GM18498 (cell line): Measurements from ENCODE around the gene TRIM44.
A peak's percentile ranks its signal among the peaks of the same experiment; 100 is the strongest.

Source experiments
- ATAC-seq: cut with Tn5 transposase; IDR thresholded peaks from one replicate; pipeline ENCODE4 v1.9.1; 2021; ENCODE audit warnings: mild to moderate bottlenecking, moderate library complexity; ENCODE audit not compliant: unreplicated experiment

The TRIM44 gene, protein sequence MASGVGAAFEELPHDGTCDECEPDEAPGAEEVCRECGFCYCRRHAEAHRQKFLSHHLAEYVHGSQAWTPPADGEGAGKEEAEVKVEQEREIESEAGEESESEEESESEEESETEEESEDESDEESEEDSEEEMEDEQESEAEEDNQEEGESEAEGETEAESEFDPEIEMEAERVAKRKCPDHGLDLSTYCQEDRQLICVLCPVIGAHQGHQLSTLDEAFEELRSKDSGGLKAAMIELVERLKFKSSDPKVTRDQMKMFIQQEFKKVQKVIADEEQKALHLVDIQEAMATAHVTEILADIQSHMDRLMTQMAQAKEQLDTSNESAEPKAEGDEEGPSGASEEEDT

DNA sequence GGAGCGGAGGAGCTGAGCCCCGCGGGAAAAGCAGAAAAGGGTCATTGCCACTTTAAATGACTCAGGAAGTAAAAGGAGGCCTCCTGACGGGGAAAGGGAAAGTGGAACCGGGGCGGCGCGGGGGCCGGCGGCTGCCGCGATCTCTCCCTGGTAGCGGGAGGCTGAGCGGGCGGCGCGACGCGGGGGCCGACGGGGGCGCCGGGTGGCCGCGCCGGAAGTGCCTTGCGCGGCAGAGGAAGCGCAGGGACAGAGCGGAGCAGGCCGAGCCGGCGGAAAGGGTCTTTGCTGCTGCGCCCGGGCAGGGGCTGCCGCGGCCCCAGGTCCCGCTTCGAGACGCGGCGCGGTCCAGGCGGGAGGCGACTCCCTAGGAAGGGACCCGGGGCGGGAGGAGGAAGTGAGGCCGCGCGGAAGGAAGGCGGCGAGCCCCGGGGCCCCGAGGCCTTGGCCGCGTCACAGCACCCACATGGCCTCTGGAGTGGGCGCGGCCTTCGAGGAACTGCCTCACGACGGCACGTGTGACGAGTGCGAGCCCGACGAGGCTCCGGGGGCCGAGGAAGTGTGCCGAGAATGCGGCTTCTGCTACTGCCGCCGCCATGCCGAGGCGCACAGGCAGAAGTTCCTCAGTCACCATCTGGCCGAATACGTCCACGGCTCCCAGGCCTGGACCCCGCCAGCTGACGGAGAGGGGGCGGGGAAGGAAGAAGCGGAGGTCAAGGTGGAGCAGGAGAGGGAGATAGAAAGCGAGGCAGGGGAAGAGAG, at the start of gene TRIM44:
Gene TRIM44, plus strand, starts transcription at position 127 of the 759 bp plus-strand sequence. Its CDS starts 337 bp downstream, at position 464.
- ATAC-seq = peak; percentile 90

DNA sequence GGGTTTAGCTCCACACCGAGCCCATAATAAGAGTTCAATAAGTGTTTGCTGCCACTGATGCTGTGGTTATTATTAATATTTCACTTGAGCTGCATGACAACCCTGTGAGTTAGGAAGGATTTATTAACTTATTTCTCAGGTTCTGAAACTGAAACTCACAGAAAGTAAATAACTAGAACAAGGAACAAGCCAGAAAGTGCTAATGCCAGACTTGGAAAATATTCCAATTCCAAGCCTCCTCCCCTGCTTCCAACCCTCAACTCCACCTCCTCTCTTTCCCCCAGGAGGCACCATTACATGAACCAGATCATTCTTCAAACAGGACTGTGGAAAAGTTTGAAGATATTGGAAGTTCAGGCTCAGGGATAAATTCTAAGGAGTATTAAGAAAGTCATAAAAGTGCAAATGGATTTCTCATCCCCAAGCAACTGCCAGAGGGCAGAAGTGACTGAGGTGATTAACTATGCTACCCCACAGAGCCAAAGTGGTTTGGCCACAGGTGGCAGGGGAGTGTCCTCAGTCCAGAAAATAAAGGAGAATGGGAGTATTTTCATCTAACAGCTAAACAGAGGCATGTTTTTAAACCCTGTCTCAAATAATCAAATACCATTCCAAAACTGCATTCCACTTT, 47.5 kb upstream of the TRIM44 start:
- no peak for ATAC-seq

DNA sequence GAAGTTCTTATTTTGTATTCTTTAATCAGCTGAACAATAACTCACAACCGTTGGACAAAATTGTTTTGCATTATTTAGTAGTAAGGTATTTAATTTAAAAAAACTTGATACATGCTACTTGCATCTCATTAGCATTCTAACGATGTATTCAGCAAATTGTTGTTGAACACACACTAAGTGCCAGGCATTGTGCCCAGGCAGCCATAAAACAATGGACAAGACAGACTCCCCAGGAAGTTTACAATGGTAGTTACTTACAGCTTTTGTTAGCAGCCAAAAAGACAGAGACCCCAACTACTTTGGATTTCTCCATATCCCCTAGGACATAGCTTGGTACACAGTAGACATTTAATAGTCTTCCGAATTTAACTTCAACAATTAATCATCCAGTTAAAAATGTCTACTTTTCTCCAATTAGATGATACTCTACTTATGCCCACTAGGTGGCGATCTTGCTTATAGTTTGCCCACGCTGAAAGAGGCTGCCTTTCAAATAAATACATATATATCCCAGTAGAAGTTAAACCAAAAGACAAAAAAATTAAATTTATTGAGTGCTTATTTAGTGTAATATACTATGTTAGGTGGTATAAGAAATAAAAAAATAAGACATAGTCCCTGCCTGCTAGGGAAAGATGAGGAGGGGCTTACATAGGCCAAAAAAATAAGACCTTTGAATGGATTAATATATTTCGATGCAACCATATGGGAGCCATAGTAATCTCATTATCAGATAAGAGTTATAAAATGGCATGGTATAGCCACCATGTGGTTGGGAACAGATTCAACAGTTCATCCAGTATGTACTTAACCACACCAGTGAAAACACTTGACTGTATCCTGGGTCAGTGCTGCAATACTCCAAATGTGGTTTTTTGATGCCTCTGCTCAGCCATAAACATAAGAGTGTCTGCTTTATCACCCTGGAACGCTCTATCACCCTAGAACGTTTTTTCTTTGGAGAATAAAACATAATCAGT, 46.4 kb upstream of the TRIM44 start:
- ATAC-seq = no peak

DNA sequence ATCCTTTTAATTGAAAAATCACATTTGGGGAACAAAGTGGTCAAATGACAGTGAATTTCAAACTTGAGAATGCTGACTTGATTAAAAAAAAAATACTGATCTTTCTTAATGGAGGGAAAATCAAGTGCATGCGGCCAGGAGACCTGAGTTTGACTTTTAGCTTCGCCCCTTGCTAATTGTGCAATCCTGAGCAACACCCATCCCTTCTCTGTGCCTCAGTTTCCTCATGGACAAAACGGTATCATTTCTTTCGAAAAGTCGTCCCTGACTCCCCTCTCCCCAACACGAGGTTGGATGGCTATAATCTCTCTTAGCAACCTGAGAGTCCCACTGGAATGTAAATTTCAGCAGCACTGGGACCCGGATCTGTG, 45.3 kb upstream of the TRIM44 start:
- no peak for ATAC-seq

DNA sequence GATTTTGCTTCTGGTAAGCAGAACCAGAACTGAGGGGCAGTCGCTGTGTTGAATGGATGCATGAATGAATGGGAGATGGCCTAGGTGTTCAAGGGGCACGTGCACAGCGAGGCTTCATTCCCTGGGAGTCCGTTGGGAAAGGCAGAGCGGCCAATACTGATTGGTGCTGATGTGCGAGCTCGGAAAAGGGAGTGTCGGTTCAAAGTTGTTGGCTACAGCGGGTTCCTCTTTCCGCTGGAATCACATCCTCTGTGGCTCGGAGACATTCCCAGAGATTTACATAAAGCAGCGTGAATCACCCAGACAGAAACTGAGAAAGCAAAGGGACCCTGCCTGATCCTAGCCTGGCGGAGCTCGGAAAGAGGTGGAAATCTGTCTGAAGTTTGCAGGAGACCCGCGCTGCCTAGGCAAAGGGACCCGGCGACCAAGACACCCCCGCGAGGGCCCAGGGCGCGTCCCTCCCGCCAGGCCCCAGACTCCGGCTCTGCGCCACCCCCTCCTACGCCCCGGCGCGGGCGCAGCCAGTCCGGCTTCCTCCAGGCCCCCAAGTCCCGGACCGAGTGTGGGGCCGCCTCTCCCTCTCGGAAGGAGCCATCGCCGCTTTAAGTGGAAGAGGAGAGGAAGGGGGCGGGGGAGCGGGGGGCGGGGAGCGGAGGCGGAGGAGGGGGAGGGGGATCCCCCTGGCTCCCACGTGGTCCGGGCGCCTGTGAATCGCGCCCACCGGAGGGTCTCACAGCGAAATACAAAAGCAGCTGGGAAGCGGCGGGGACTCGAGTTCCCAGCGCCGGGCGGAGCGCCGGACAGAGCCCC, 44.7 kb upstream of the TRIM44 start, which contains the start of gene FJX1:
Gene FJX1, plus strand, starts transcription at position 774 of the 810 bp plus-strand sequence. CDS start 177 bp downstream, outside the sequence.
- ATAC-seq = peak; percentile 40

DNA sequence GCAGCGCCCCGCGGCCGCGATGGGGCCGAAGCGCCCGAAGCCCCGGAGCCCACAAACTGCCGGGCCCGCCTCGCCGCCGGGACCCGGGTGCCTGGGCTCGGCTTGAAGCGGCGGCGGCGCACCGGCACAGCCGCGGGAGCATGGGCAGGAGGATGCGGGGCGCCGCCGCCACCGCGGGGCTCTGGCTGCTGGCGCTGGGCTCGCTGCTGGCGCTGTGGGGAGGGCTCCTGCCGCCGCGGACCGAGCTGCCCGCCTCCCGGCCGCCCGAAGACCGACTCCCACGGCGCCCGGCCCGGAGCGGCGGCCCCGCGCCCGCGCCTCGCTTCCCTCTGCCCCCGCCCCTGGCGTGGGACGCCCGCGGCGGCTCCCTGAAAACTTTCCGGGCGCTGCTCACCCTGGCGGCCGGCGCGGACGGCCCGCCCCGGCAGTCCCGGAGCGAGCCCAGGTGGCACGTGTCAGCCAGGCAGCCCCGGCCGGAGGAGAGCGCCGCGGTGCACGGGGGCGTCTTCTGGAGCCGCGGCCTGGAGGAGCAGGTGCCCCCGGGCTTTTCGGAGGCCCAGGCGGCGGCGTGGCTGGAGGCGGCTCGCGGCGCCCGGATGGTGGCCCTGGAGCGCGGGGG, 44.0 kb upstream of the TRIM44 start:
- peak; percentile 55 for ATAC-seq

DNA sequence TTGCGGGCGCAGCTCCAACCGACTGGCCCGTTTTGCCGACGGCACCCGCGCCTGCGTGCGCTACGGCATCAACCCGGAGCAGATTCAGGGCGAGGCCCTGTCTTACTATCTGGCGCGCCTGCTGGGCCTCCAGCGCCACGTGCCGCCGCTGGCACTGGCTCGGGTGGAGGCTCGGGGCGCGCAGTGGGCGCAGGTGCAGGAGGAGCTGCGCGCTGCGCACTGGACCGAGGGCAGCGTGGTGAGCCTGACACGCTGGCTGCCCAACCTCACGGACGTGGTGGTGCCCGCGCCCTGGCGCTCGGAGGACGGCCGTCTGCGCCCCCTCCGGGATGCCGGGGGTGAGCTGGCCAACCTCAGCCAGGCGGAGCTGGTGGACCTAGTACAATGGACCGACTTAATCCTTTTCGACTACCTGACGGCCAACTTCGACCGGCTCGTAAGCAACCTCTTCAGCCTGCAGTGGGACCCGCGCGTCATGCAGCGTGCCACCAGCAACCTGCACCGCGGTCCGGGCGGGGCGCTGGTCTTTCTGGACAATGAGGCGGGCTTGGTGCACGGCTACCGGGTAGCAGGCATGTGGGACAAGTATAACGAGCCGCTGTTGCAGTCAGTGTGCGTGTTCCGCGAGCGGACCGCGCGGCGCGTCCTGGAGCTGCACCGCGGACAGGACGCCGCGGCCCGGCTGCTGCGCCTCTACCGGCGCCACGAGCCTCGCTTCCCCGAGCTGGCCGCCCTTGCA, 43.3 kb upstream of the TRIM44 start:
- peak; percentile 48 for ATAC-seq

DNA sequence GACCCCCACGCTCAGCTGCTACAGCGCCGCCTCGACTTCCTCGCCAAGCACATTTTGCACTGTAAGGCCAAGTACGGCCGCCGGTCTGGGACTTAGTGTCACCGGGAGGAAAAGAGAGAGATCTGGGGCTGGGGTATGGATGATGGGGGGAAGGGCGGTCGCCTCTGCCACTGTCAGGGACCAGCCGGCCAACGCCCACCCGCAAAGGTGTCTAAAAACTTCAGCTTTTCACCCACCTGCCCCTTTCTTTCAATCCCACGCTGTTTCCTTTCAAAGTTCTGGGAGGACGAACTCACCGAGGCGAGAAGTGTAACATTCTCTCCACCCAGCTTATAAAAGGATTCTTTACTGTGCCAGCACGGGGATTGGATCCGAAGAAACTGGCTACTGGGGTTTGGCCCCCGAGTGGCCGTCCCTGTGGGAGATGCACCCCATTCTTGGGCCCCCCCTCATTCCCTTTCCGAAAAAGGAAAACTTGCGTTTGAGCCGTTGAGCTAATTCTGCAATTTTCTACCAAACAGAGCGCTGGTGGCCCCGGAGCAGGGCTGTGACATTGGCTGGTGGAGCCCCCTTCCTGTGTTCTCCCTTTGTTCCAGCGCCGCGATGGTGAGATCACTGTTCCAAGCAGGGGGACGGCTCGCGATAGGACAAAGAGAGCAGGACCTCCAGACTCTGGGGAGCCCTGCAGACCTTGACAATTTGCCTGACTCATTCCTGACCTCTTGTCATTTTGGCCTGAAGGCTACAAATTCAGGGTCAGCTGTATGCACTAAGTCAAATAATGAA, 42.5 kb upstream of the TRIM44 start:
- ATAC-seq = no peak

DNA sequence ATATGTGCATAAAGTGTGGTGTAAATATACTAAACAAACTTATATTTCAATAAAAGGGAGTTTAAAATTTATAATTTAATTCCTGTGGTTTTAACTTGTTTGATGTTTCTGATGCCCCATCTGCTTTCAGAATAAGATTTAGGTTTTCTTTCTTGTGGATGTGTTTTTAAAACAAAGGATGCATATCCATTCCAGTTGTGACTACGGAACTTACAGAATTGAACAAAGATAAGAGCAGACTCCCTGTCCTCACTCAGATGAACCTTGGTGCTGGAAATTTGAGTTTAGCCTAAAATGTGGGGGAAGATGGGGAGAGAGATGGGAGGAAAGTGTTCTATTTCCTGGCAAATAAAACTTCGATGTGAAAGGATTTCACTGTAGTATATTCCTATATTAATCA, 41.8 kb upstream of the TRIM44 start:
- no peak for ATAC-seq

DNA sequence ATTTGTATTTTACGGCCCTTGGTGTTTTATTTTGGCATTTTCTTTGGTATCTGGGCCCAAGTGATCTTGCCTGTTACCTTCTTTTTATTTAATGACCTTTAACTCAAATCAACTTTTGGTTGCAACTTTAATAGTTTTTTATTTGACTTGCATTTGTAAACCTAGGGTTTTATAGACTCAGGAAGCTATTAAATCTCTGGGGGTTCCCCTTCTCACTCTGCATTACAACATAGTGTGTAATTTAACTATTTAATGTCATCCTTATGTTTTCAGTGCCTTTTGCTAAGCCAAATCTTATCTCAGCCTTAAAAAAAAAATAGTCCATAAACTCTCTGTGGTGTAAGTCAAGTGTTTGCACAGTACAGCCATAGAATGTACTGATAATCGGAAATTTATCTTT, 41.0 kb upstream of the TRIM44 start:
- ATAC-seq = no peak

DNA sequence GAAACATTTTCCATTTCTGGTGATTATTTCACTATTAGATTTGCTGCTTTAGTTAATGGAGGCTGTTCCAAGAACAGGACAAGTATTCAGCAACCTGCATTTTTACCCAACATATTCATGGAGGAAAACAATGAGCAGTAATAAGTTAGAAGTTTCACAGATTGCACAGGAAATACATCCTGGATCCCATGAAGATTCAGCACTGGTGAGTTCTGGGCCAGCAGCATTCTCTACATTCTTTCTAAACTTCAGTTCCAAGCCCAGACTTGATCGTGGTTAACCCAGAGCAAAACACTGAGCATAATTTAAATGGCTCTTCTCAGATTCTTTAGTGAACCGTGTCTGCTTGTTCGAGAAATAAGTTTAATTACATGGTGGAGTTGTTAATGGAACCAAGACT, 40.5 kb upstream of the TRIM44 start:
- no peak for ATAC-seq

DNA sequence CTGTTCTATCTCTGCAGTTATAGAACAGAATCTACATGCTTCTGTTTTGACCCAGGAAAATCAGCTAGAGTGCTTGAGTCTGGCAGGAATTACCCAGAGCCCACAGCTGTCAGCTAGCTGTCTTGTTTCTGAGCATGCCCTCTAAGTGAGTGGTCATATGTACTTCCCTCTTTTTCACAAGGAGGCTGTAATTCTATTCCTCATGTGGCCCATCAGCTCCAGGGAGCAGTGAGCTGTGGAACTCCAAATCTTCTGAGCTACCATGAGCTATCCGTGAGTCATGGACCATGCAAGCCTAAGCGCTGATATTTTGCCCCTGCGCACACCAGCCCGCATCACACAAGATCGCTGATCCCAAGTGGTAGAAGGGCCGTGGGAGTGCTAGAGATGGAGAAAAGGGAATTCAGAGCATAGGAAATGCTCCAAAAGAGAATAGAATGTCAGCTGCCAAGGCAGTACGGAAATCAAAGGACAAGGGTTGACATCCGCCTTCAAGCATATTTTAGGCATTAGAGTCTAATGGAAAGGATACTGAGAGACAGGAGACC, 38.9 kb upstream of the TRIM44 start:
- no peak for ATAC-seq

DNA sequence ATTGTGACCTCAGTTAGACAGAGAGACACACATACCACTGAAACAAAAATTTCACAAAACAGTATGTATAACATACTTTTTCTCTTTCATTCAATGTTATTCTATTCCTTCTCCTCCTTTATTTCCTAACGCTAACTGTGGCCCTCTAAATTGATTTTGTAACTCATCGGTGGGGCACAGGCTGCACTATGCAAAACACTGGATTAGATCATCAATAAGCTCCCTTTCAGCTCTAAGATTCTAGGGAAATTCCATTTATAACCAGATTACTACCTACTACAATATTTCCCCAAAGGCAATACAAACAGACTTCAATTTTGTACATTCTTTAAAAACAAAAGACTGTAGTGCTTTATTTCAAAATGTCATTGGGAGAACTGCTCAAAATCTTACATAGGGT, 38.3 kb upstream of the TRIM44 start:
- ATAC-seq = no peak

DNA sequence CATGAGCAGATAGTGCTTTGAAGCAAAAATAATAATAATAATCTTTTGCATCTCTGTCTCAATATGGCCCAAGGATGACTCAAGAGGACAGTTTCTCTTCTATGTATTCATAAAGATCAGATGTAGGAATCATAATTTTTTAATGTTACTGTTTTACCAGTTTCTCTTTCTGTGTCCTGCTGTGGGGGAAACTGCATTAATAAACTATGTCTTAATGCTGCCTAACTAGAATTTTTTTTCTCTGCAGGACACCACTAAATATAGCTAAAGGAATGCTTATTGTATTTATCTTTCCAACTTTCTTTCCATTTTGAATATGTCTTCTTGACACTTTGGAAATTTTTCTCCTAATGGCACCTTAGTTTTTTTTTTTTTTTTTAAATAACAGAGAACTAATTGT, 37.8 kb upstream of the TRIM44 start:
- no peak for ATAC-seq

DNA sequence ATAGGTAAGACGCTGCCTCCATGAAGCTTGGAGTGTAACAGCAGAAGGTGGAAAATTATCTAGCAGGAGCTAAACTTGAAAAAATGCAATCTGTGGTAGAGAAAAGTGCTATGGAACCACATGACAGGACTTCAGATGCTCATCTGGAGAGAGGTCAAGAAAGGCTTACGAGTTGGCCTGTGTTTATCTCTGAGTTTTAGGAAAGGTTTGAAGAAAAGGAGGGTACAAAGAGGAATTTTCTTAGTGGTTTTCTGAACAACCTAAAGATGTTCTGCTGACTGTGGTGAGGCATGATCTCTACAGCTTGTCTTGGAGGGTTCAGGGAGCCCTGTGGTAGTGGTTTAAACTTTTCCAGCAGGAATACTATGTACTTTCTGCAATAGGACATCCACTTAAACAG, 36.1 kb upstream of the TRIM44 start:
- no peak for ATAC-seq

DNA sequence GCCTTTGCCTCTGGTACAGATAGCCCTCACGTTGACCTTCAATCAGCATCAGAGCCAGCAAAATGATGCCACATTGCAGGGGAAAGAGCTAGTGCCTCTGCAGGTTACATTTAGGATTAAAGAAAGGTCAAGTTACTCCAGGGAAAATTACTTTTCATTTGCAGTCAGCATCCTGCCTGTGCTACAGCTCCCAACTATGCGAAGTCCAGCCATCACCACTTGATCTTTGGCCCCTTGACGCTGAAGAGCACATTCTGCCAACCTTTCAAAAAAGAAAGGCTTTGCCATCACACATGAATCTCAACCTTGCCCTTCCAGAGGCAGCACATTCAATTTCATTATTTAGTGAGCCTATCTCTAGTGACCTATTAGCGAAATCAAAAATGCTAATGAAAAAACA, 33.1 kb upstream of the TRIM44 start:
- no peak for ATAC-seq

DNA sequence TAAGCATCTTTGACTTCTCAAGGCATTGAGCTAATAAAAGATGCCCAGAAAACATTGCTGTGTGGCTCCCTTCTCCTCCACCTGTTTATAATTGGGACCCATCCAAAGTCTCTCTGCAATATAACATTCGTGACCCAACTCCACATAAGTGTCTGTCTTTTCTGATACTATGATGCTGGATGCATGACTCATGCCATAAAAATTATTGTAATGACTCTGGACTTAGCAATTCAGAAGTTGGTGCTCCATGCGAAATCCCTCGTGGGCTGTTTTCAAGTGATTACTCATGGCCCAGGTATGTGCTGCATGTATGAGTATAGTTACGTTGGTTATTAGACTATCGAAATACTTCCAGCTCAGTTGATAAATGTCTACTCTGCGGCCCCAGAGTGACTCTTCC, 32.7 kb upstream of the TRIM44 start:
- ATAC-seq = no peak

DNA sequence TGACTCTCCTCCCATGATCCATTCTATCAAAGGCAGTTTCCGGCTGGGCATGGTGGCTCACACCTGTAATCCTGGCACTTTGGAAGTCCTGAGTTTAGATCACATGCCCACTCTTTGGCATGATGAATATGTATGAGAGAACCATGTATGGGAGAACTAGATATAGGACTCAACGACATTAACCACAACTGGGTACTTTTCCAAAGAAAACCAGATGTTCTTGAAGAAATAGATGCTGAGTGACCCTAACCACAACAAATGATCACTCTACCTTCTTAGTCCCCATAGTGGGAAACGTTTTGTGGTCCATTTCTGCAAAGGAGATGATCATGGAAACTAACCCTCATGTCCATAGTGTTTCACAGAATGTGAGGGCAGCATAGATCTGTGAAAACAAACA, 30.7 kb upstream of the TRIM44 start:
- no peak for ATAC-seq
